GM19463 (cell line): ENCODE measurements around the gene SHKBP1.
"Not testable (repeated sequence)": the region's sequence is repeated elsewhere in the genome, so short reads cannot be mapped to it uniquely, and the experiment has no call there.

ENCODE experiments used
- ATAC-seq: cut with Tn5 transposase; IDR thresholded peaks from one replicate; pipeline ENCODE4 v1.9.1; 2021; ENCODE audit warnings: mild to moderate bottlenecking, moderate library complexity; ENCODE audit not compliant: unreplicated experiment

Gene SHKBP1

GRCh38 chr19:40553885-40554857, 22.5 kb upstream of the SHKBP1 start:
- no peak for ATAC-seq

- no peak for ATAC-seq
Observed at GRCh38 chr19:40555978-40556689, 20.5 kb upstream of the SHKBP1 start.

DNA sequence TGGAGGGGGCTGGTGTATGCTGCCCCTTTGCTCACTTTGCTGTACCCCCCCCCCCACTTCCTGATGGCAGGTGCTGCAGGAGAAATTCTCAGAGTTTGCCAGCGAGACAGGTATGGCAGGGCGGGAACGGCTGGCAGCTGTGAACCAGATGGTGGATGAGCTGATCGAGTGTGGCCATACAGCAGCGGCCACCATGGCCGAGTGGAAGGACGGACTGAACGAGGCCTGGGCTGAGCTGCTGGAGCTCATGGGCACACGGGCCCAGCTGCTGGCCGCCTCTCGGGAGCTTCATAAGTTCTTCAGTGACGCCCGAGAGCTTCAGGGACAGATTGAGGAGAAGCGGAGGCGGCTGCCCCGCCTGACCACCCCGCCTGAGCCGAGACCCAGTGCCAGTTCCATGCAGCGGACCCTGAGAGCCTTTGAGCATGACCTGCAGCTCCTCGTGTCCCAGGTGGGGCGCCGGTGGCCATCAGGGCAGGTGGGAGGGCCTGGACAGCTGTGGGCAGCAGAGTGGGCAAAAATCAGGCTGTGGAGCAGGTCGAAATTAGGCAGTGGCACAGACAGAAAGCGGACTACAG, 19.6 kb upstream of the SHKBP1 start:
- no peak for ATAC-seq

GRCh38 chr19:40559394-40559793, 17.3 kb upstream of the SHKBP1 start:
- ATAC-seq: no peak

DNA sequence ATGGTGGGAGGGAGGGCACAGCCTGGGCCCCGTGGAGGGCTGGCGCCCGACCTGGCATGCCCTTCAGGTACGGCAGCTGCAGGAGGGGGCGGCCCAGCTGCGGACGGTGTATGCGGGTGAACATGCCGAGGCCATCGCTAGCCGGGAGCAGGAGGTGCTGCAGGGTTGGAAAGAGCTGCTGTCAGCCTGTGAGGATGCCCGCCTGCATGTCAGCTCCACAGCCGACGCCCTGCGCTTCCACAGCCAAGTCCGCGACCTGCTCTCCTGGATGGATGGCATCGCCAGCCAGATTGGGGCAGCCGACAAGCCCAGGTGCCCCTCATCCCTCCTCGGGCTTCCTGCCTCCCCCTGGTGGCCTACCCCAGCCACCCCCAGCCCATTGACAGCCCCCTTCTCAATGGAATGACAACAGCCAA, 16.6 kb upstream of the SHKBP1 start:
- no peak for ATAC-seq

GRCh38 chr19:40561947-40562346, 14.7 kb upstream of the SHKBP1 start:
- ATAC-seq: no peak

DNA sequence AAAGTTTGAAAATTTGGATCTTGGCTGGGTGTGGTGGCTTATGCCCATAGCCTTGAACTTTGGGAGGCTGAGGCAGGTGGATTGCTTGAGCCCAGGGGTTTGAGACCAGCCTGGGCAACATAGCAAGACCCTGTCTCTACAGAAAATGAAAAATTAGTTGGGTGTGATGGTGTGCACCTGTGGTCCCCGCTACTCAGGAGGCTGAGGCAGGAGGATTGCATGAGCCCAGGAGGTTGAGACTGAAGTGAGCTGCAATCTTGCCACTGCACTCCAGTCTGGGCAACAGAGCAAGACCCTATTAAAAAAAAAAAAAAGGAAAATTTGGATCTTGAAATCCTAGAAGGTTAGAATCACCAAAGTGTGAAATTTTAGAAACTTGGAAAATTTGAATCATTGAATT, 12.1 kb upstream of the SHKBP1 start:
- ATAC-seq: not testable (repeated sequence)

GRCh38 chr19:40565355-40565754, 11.3 kb upstream of the SHKBP1 start:
- no peak for ATAC-seq

GRCh38 chr19:40565910-40566495, 10.7 kb upstream of the SHKBP1 start:
- ATAC-seq: no peak

DNA sequence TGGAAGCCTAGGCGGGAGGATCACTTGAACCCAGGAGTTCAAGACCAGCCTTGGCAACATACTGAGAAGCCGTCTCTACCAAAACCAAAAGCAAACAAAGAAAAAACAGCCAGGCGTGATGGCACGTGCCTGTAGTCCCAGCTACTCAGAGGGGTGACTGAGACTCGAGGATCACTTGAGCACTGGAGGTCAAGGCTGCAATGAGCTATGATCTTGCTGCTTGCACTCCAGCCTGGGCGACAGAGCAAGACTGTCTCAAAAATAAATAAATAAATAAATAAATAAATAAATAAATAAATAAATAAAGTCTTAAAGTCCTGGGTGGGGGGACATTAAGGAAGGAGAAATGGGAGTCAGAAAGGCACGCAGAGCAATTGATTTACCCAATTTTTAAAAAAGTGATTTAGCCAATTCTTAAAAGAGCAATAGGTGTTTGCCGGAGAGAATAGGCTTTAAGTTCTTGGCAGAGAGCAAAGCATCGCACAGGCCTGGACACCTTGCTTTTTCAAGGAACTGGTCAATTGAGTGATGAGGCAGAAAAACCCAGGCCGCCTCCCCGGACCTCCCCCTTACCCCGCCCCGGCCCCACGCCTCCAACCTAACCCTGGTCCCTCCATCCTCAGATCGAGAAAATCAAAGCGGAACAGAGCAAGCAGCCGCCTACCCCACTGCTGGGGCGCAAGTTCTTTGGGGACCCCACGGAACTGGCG, 9.5 kb upstream of the SHKBP1 start:
- ATAC-seq: no peak

DNA sequence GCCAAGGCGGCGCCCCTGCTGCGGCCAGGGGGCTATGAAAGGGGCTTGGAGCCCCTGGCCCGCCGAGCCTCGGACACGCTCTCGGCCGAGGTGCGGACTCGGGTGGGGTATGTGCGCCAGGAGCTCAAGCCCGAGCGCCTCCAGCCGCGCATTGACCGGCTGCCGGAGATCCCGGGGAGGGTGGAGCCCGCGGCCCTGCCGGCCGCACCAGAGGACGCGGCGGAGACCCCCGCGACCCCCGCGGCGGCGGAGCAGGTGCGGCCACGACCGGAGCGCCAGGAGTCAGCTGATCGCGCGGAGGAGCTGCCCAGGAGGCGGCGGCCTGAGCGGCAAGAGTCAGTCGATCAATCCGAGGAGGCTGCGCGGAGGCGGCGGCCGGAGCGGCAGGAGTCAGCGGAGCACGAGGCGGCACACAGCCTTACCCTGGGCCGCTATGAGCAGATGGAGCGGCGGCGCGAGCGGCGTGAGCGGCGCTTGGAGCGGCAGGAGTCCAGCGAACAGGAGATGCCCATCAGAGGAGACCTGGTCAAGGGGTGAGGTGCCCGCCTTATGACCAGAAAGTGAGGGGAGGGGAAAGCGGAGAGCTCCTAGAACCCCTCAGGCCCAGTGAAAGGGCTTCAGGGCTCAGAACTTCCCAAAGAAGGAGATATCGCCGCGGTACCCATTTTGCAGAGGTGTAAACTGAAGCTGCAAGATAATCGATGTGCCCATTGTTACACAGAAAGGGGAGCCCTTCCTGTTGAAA, 8.8 kb upstream of the SHKBP1 start:
- no peak for ATAC-seq

- peak; percentile 81 for ATAC-seq
Observed at GRCh38 chr19:40570313-40571004, 6.2 kb upstream of the SHKBP1 start.

DNA sequence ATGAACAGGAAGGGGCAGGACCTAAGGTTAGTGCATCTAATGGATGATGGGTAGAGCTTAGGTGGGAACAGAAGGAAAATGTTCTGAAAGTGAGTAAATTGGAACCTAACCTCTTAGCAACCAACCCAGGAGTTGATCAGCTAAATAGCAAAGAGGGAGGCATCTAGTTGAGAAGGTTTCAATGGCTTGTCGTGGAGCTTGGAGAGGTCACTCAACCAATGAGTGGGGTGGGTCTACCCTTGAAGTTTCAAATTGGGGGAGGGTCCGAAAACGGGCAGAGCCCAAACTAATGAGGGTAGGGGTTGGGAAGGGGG, 5.7 kb upstream of the SHKBP1 start:
- no peak for ATAC-seq

GRCh38 chr19:40571831-40572495, 4.7 kb upstream of the SHKBP1 start:
- ATAC-seq: no peak

DNA sequence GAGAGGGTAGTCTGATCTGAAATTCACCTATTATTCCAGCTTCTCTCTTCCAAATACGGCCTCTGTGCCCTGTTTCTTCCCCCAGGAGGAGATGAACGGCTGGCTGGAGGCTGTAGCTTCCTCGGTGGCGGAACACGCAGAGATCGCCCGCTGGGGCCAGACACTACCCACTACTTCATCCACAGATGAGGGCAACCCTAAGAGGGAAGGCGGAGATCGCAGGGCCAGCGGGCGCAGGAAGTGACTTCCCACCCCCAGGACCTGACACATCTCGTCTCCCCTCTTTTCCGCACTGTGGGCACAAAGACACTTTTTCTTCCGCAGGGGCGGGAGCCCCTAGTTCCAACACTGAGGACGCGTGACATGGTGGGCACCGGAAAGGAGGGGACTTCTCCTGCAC, 1.3 kb upstream of the SHKBP1 start:
- ATAC-seq: no peak

DNA sequence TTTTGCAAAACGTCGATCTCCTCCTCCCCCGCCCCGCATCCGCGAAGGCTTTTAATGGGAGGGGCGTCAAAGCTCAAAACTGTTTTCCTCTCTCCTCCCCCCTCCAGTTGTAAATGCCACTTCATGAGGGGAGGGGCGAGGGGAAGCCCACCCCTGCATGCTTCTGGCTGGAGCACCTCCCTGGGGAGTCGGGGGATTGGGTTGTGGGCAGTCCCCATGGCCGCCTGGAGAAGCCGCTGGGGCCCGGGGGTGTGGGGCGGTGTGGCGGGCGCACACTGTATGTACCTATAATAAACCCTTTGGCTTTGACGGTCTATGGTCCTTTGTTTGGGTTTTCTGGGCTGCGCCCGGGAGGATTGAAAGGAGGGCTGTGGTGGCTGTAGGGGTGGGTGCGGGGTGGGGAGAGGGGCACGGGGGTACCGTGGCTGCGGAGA, 505 bp upstream of the SHKBP1 start:
- peak; percentile 26 for ATAC-seq

DNA sequence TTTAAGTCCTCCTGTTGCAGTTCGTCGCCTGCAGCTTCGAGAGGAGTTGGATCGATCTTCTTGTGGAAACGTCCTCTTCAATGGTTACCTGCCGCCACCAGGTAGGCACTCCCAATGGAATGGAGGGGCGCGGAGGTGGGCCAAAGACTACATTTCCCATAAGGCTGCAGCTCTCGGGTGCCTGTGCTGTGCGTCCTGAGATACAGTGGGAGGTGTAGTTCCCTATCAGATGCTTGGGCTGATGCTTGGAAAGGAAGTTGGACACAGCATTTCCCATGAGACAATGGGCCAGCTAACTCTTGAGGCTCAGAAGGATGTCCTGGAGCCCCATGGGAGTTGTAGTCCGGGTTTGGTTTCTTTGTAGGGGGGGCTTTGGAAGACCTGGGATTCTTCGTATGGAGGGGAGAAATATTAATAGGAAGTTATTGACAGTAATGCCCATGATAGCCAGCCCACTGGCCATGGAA, 1.8 kb downstream of the SHKBP1 start:
- no peak for ATAC-seq

DNA sequence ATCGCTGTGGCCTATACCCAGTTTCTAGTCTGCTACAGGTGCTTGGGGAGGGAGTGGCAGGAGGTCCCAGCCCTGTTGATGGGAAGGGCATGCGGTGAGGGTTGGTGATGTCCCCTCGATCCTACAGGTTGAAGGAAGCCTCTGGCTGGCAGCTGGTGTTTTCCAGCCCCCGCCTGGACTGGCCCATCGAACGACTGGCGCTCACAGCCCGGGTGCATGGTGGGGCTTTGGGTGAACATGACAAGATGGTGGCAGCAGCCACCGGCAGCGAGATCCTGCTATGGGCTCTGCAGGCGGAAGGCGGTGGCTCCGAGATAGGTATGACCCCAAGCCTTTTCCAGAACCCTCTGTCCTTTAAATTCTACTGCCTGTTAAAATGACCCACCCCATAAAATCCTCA, 3.9 kb downstream of the SHKBP1 start:
- no peak for ATAC-seq

DNA sequence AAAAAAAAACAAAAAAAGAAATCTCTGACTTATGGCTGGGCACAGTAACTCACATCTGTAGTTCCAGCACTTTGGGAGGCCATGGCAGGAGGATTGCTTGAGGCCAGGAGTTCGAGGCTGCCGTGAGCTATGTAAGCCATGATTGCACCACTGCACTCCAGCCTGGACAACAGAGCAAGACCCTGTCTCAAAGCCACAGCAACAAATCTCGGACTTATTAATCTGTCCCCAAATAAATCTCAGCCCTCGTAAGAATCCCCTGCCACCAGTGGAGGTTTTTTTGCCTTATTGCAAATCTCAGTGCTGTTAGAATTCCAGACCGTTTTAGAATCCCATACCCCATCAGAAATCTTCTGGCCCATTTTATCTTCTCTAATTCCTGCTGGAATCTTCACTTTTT, 4.9 kb downstream of the SHKBP1 start:
- ATAC-seq: no peak
